HG02571 (cell line): Measurements from ENCODE around the gene CHRNB2.

Source experiments
- ATAC-seq: cut with Tn5 transposase; IDR thresholded peaks from one replicate; pipeline ENCODE4 v1.9.1; 2021; ENCODE audit warnings: mild to moderate bottlenecking, moderate library complexity; ENCODE audit not compliant: unreplicated experiment

CHRNB2 gene

DNA sequence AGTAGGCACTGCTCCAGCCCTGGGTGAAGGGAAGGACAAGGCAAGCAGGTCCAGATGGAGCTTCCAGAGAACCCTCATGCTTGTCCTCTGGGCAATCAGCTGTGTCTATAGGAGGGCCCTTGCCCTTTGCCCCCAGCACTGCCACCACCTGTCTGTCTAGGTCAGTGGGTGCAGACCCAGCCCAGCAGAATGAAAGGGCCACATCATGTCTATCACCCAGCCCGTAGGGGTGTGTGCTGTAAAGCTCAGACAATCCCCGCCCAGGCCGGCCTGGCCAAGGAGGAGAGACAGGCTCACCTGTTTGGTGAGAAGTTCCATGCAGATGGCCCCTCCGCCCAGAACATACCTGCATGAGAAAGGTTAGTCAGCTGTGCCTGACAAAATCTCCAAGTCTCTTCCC lies 16.1 kb upstream of the CHRNB2 start:
- ATAC-seq = no peak

DNA sequence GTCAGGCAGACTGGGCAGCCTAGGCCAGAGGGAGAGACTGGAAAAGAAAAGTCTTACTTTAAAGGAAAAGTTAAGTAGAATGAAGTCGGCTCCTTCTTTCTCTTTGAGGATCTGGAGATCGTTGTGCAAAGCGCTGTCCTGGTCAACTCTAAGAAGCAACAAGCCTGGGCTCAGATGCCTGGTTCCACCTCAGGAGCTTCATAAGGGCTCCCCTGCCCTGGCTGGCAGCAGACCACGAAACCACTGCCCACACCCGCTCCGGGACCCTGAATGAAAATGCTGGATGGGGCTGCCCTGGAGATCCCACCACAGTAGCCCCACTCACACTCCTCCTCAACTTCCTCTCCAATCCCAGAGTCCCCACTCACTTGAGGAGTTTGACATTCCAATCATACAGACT lies 15.5 kb upstream of the CHRNB2 start:
- no peak for ATAC-seq

DNA sequence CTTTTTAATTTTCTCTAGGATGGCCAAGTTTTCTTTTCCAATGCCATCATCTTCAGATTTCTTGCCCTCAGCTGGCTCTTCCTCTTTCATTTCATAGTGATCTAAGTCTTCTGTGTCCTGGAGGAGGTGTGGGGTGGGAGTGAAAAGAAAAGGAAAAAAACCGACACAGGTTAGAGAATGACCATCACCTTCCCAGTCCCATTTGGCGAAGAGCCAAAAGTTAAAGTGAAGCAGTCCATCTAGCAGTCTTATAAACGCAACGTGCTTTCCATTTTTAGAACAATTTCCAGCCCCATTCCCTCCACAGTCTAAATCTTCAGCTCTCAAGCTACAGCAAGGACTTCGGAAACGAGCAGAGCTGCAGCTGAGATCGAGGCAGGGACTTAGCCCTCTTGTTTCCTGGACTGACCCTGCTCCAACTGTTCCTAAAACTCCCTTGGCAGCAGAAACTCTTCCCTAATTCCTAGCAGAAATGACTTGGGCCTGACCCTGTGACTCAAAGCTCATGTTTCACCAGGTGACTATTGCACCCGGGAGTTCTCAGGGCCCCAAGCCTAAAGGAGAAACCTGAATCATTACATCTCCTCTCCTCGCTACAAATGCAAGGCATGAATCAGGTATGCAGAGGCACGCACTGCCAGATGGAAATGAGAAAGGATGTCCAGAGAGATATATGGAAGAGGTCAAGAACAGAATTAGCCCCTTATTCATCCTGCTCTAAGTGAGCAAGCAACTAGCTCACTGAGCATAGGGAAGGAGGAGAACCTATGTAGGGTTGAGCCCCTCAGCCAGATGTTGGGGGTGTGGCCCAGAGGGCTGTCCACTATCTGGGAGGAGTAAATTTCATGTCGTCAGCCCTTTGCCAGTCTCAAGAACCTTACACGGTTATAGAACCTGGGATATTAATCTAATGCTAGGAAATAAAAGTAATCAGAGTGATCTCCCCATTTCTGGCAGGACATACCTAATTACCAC lies 14.2 kb upstream of the CHRNB2 start:
- ATAC-seq = no peak

DNA sequence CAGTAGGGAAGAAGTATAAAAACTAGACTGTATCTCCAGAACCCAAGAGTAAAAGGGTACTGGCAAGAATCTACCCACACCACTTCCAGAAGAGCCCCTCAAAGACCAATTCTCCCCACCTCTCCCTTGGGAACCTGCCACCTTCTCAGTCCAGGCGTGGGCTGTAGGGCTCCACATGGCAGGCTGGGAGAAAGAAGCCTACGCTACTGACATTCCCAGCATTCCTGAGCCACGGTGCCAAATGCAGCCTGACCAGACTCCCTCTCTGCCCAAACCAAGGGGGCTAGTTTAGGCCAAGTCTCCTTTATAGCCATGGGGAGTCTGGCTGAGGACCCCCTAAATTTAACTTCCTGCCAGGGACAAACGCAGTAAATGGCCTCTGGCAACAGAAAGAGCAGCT lies 11.2 kb upstream of the CHRNB2 start:
- ATAC-seq = no peak

DNA sequence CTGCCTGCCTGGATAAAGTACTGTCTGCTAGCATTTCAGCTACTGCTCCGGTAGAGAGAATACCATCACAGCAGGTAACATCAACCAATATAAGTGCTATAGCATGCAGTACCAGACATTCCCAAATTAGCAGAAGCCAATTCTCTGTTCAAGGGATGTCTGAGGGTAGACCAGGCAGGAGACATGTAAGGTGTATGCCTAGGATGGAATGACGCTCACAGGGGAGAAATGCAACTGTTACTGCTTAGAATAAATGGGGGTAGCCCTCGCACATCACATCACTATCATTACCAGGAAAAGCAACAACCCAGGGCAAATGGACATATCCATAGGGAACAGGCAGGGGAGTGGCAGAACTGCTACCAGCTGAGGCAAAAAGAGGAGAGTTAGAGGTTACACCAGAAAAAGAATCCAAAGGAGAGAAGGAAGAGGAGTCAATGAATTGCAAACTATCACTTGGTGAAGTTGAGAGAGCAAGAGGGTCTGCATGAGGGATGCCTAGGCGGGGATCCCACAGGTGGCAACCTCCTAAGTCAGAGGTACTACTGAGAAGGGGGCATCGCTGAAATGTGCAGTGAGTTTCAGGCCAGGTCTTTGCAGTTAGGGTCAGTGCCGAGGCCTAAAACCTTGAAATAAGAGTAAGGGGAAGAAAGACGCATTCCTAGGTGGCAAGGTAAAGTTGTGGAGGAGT lies 10.2 kb upstream of the CHRNB2 start:
- no peak for ATAC-seq

DNA sequence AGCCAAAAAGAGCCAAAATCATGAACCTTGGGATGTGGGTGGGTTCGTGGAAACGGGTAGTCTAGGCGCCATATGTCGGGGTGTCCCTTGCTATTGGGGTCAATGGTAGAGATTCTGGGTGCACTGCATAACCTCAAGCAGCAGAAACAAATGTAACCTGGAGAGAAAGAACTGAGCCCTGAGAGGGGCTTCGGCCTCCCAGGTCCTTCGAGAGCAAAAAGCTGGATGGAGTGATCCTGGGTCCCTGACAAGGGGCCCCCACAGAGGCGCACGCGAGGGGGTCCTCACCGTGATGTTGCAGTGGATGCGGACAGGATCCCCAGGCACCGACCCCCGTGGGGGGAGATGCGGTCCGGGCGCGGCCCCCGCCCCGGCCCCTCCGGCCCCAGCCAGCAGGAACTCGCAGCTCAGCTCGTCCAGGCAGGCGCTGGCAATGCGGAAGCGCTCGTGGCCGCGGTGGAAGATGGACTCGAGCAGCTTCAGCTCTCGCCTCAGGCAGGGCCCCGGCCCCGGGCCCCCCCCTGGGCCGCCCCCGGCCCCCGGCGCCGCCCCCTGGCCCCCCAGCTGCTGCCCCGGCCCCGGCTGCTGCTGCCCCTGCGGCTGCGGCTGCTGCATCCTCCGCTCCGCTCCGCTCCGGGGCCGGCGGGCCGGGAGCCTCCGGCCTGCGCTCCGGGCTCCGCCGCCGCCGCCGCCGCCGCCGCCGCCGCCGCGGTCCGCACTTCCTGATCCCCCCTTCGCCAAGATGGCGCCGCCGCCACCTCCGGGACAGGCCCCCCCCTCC lies 9.4 kb upstream of the CHRNB2 start, which contains the start of gene UBE2Q1:
UBE2Q1 (minus strand) TSS at position 724 of the 781 bp plus-strand sequence; CDS start at position 615, 109 bp downstream.
- ATAC-seq = peak; percentile 7

DNA sequence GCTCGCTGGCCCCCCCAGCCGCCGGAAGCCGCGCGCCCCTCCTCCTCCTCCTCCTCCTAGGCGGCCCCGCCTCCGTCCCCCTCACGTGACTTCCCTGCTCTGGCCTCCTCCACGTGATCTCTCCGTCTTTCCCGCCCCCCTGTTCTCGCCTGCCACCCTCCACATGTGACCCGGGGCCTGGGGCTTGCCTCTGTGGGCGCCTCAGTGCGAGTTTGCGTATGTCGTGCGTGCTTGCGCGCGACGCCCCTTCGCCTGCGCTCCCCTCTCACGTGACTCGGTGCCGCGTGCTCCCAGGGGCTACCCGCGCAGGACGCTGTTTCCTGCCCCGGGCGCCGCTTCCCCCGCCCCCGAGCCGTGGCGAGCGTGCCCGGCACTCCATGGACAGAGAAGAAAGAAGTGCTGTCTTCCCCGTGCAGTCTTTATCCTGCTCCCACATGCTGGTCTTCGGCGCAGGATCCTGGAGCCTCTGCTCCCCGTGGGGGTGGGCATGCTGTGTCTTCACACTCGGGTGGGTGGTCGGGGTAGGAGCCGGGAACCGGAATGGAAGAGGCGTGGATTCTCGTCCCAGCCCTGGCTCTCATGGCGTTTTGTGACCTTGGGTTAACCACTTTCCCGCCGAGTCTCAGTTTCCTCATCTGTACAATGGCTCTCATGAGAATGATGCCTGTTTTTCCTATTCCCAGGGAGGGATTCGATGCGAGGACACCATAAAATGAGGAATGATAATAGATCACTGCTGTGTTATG lies 8.7 kb upstream of the CHRNB2 start:
- peak; percentile 84 for ATAC-seq

DNA sequence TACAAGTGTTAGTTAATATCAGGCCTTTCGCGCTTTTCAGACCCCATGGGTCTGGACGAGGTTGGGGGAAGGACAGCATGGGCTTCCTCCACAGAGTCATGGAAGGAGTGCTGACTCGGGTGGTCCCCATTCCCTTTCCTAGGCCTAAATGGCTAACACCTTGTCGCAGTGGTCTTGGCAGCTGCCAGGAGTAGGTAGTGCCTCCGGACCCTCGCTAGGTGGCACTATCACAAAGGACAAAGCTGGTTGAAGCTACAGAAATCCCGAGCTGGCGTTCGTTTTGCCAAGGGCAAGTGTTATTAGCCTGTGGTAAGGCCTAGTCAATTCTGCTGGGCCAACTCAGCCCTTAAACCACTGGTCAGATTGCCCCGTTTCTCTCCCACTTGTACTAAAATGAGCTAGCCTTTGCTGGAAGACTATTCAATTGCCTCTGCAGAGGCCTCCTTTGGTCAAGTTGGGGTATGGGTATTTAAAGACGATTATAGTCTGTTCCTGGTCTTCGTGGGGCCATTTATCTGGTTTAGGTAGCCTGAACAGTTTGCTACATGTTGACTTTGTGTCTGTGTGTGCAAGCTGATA lies 8.0 kb upstream of the CHRNB2 start:
- no peak for ATAC-seq

DNA sequence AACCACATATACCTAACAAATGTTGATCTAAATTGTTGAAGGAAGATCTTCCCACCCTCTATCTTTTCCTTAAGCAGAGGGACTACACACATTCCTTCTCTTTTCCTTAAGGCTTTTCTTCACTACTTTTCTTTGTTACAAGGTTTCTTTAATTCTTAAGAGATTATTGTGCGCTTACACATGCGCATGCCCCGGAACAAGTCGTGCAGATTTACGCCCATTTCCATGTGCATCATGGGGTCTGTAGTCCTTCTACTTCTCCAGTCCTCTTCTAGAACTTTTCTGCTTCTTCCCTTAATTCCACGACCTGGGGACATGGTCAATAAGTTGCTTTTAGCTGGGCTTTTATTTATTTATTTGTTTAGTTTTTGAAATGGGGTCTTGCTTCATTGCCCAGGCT lies 1.7 kb upstream of the CHRNB2 start:
- ATAC-seq = no peak

DNA sequence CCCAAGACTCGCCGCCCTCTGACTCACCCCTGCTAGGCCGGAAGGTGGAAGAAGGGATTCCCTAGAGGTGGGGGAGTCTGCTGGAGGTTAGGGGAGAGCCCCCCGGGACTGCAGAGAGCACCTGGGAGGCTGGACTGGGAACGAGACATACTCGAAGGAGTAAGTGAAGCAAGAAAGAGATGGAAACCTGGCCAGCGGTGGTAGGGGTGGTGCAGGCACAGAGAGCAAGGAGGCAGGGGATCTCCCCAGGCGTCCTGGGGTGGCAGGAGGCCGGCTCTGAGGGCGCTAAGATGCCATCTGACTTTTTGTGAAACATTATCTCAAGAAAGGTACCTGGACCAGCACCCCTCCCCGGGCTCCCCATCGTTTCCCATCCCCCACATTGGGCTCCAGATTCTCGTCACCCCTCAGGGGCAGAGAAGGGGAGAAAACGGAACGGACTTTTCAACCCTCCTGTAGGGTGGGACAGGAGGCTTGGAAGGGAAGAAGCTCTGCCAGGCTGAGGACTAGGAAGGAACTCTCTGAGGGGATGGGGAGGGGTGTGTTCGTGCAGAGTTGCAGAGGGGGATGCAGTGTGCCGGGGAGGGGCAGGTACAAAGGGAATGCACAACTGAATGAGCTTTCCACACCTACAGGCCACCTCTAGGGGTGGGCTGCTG lies 708 bp downstream of the CHRNB2 start:
- no peak for ATAC-seq

DNA sequence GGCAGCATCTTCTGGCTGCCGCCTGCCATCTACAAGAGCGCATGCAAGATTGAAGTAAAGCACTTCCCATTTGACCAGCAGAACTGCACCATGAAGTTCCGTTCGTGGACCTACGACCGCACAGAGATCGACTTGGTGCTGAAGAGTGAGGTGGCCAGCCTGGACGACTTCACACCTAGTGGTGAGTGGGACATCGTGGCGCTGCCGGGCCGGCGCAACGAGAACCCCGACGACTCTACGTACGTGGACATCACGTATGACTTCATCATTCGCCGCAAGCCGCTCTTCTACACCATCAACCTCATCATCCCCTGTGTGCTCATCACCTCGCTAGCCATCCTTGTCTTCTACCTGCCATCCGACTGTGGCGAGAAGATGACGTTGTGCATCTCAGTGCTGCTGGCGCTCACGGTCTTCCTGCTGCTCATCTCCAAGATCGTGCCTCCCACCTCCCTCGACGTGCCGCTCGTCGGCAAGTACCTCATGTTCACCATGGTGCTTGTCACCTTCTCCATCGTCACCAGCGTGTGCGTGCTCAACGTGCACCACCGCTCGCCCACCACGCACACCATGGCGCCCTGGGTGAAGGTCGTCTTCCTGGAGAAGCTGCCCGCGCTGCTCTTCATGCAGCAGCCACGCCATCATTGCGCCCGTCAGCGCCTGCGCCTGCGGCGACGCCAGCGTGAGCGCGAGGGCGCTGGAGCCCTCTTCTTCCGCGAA lies 3.8 kb downstream of the CHRNB2 start:
- no peak for ATAC-seq

DNA sequence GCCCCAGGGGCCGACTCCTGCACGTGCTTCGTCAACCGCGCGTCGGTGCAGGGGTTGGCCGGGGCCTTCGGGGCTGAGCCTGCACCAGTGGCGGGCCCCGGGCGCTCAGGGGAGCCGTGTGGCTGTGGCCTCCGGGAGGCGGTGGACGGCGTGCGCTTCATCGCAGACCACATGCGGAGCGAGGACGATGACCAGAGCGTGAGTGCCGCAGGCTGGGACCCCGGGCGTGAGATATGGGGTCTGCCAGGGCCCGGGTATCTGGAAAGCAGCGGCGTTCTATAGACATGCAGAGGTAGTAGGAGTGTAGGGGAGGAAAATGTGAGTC lies 4.3 kb downstream of the CHRNB2 start:
- no peak for ATAC-seq

DNA sequence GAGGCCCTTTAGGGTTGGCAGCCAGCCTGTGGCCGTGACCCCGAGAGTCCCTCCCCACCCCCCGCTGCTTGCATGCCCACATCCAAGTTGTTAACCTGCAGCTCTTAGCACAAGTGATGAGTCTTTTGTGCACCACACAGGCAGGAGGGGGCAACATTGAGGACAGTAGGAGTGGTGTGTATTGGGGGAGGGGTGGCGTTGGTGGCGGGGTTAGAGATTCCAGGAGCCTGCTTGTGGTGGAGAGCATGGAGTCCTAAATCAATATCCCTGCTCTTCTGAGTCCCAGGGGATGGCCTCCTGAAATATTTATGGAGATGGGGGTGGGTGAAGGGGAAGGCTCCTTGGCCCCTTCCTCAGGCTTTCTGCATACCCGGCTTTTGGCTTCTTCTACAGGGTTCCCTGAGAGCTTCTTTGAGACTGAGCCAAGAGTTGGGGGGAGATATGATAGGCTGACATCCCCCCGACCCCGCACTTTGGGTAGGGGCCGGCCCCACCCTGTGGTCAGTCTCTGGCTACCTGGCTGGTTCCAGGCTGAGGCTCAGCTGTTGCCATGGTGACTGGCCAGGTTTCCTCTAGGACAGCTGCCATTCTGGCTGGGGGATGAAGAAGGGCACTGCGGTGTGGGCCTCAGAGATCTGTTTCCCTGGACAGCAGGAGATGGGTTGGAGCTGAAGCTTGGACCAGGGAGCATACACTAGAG lies 5.0 kb downstream of the CHRNB2 start:
- ATAC-seq = no peak

DNA sequence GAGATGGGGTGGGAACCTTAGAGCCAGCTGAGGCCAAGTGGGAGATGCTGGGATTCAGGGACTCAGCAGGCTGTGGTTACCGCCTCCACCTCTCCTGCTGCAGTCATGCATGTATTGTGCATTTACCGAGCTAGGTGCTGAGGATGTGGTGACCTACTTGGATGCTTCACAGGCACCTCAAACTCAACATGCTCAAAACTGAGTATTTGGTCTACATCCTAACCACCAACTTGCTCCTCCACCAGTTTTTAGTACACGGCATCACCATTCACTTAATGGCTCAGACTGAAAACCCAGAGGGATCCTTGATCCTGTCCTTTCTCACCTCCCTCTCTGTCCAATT lies 5.6 kb downstream of the CHRNB2 start:
- no peak for ATAC-seq

DNA sequence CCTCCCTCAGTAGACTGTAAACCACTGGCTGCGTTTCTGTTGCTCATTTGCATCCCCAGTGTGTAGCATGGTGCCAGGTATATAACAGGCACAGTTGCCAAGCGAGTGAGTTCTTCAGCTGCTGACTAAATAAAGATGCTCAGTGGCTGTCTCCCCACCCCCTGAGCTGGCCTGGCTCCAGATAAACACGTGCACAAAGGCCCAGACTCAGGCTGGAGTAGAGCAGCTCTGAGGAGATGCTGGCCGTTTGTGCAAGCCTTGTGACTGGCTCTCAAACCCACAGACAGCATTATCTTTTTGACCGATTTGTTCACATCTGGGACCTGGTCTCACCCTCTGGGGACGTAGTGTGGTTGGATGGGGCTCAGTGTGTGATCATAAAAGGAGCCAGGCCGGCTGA lies 7.1 kb downstream of the CHRNB2 start:
- no peak for ATAC-seq

DNA sequence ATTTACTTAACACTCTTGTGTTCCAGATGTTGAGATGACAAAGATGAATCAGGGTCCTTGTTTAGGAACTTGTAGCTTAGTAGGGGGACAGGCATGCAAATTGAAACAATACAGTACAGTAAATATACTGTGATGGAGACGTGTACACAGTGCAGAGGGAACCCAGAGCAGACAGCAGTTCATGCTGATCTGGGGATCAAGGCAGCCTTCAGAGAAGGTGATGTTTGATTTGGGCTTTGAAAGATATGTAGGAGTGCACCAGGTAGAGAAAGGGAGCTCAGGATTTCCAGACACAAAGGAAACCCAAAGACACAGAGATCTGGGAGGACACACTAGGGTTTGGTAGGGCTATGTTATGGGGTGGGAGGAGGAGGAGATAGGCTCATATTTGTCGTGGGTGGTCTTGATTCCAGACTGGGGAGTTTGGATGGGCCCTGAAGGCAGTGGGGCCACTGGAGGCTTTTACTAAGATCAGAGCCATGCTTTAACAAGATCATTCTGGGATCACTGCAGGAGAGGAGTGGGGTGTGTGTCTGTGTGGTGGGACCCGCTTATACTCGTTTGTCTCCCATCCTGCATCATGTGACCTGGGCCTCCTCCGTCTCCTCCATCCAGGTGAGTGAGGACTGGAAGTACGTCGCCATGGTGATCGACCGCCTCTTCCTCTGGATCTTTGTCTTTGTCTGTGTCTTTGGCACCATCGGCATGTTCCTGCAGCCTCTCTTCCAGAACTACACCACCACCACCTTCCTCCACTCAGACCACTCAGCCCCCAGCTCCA lies 7.8 kb downstream of the CHRNB2 start:
- no peak for ATAC-seq

DNA sequence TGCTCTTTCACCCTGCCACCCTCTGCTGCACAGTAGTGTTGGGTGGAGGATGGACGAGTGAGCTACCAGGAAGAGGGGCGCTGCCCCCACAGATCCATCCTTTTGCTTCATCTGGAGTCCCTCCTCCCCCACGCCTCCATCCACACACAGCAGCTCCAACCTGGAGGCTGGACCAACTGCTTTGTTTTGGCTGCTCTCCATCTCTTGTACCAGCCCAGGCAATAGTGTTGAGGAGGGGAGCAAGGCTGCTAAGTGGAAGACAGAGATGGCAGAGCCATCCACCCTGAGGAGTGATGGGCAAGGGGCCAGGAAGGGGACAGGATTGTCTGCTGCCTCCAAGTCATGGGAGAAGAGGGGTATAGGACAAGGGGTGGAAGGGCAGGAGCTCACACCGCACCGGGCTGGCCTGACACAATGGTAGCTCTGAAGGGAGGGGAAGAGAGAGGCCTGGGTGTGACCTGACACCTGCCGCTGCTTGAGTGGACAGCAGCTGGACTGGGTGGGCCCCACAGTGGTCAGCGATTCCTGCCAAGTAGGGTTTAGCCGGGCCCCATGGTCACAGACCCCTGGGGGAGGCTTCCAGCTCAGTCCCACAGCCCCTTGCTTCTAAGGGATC lies 8.5 kb downstream of the CHRNB2 start:
- ATAC-seq = no peak
